CMK (cell line): ENCODE measurements around the gene TACC3.

ENCODE experiments used
- DNase-seq: peaks from one replicate; pipeline ENCODE4 v3.0.0-alpha.2; 2010; ENCODE audit warnings: low read depth

TACC3 gene

DNA sequence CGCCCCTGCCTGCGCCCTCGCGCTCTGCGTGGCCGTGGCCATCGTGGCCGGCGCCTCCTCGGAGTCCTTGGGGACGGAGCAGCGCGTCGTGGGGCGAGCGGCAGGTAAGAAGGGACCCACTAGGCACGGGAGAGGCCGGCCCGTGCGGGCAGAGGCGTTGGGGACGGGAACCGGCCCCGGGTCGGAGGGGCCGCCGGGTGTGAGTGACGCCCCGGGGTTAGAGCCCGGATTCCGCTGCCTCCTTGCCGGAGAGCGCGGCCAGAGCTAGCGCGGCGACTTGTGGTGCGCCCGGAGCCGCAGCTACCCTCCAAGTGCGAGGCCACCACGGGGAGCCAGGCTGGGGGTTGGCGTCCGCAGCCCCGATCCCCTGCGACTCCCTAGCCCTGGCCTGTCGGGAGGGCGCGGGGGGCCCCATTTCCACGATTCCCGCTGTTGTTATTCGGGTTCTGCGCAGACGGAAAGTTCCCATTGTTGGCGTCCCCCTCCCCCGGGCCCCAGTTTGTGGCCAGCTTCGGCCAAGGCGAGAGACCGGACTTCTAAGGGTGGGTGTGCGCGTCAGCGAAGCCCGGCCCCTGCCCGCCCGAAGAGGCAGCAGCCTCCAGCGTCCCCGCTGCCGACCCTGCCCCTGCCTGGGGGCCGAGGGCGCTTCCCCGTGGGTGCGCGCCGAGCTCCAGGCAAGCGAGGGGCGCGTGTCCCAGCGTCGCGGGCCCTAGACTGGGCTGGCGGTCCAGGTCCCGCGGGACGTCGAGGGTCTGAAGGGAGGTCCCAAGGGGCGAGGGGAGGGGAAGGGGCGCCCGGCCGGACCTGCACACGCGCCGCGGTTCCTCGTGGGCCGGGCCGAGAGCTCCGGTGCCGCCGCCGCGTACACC is 72.9 kb downstream of the TACC3 start:
- DNase-seq: no peak
